K562 (cell line): ENCODE data around the gene NTSR1. TPM values are rescaled to one million over a fixed set of nuclear protein-coding genes. Genes with fewer than 3 reads are reported as not detected.

Source experiments
- ATAC-seq: fragments of 200-7000 bp; cut with Tn5 transposase; 3 replicates; pipeline ENCODE4 v1.9.1; 2020; ENCODE audit warnings: moderate library complexity
- BruUV-seq: library from RNA; stranded (reverse); fragments of 400-500 nt; replicated peaks from 2 replicates; lab custom pipeline; 2021; lab: Mats Ljungman, UMichigan
- CTCF ChIA-PET: fragments of 300-600 bp; formaldehyde crosslinking; extraction: SDS; loops from one replicate; lab custom pipeline; 2021; ENCODE audit warnings: low intra/inter-chr PET ratio; lab: Yijun Ruan, JAX
- POLR2A ChIA-PET: fragments of 300-600, 350-650 bp; sonication (Branson Sonifier 250); formaldehyde crosslinking; extraction: SDS; loops from one replicate; lab custom pipeline; 2021; ENCODE audit warnings: antibody characterized with exemption, inconsistent platforms; lab: Yijun Ruan, JAX
- DNase-seq, 4 experiments: peaks; one replicate each; pipeline versions ENCODE4 v3.0.0 to v3.0.0-alpha.2; 2011 to 2018; ENCODE audit warnings: low spot score in 3 of 4, mixed read lengths in 3 of 4; ENCODE audit errors: extremely low read depth in 1 of 4
- FAIRE-seq: peaks from 2 replicates; lab custom pipeline; 2011; peaks lifted over from hg19 to GRCh38; lab: Jason Lieb, UNC
- H2AFZ ChIP-seq: 2 replicates; pipeline ENCODE4 v1.6.0; 2011; ENCODE audit warnings: low read depth, low read length, control low read depth, inconsistent platforms
- H3K27ac ChIP-seq: fragments of 200-600 bp; 3 replicates; pipeline ENCODE4 v1.8.0; 2011; ENCODE audit warnings: low read depth, mild to moderate bottlenecking, control low read depth, inconsistent platforms, low read length, moderate library complexity, mixed read lengths; ENCODE audit errors: extremely low read depth
- H3K27me3 ChIP-seq, 2 experiments: fragments of 300-600 bp in 1 of 2; 2 replicates in 1 of 2; 3 replicates in 1 of 2; pipeline versions ENCODE4 v1.6.0 to v1.8.0; 2011; ENCODE audit warnings: inconsistent platforms in 2 of 2, low read length in 2 of 2, mild to moderate bottlenecking in 1 of 2, mixed read lengths in 1 of 2, moderate library complexity in 1 of 2; ENCODE audit not compliant: control insufficient read depth in 2 of 2, insufficient read depth in 2 of 2
- H3K36me3 ChIP-seq: fragments of 300-600 bp; 3 replicates; pipeline ENCODE4 v1.8.0; 2011; ENCODE audit warnings: mild to moderate bottlenecking, low read length, inconsistent platforms; ENCODE audit not compliant: control insufficient read depth, insufficient read depth
- H3K4me1 ChIP-seq, 2 experiments: fragments of 200-600 bp in 1 of 2; replicated peaks in 1 of 2; 2 replicates in 1 of 2; 3 replicates in 1 of 2; pipeline versions ENCODE4 v1.5.1 to v1.8.0; 2011; ENCODE audit warnings: inconsistent platforms in 2 of 2, low read length in 2 of 2, mild to moderate bottlenecking in 1 of 2, mixed read lengths in 1 of 2, moderate library complexity in 1 of 2; ENCODE audit not compliant: control insufficient read depth in 2 of 2, insufficient read depth in 2 of 2
- H3K4me2 ChIP-seq: 2 replicates; pipeline ENCODE4 v1.6.1; 2011; ENCODE audit warnings: low read length, control low read depth, inconsistent platforms, mixed read lengths; ENCODE audit not compliant: insufficient read depth
- H3K4me3 ChIP-seq: fragments of 200-600 bp; sonication (generic), shearing (Covaris generic); 2 replicates; pipeline ENCODE4 v1.5.1; 2016; ENCODE audit warnings: control low read depth, inconsistent platforms
- H3K79me2 ChIP-seq: fragments of 200-600 bp; 3 replicates; pipeline ENCODE4 v1.8.0; 2011; ENCODE audit warnings: low read length, inconsistent platforms; ENCODE audit not compliant: control insufficient read depth, insufficient read depth
- H3K9ac ChIP-seq, 2 experiments: 2 replicates each; pipeline versions ENCODE4 v1.6.0 to v1.6.1; 2011; ENCODE audit warnings: low read depth in 2 of 2, low read length in 2 of 2, control low read depth in 1 of 2, inconsistent platforms in 1 of 2, mild to moderate bottlenecking in 1 of 2, mixed read lengths in 1 of 2; ENCODE audit not compliant: insufficient read depth in 1 of 2
- H3K9me1 ChIP-seq: one replicate; pipeline ENCODE4 v1.6.0; 2011; ENCODE audit warnings: inconsistent platforms, mild to moderate bottlenecking, low read length, moderate library complexity; ENCODE audit not compliant: control insufficient read depth, insufficient read depth
- H3K9me3 ChIP-seq: replicated peaks from 2 replicates; pipeline ENCODE4 v1.5.1; 2011; ENCODE audit warnings: low read depth, low read length, inconsistent platforms; ENCODE audit not compliant: control insufficient read depth, insufficient read depth
- H4K20me1 ChIP-seq: replicated peaks from 2 replicates; pipeline ENCODE4 v1.6.1; 2011; ENCODE audit warnings: low read length, inconsistent platforms, mixed read lengths; ENCODE audit not compliant: control insufficient read depth, insufficient read depth
- FOXK2 ChIP-seq, 2 experiments: fragments of 450-650 bp; IDR thresholded peaks in 1 of 2; conservative IDR thresholded peaks in 1 of 2; 2 replicates each; pipeline ENCODE4 v1.6.1; 2016; ENCODE audit warnings: low read depth in 2 of 2, mild to moderate bottlenecking in 1 of 2
- GTF2E2 ChIP-seq: fragments of 200-800 bp; sonication (Bioruptor generic); IDR thresholded peaks from 2 replicates; pipeline ENCODE4 v1.6.1; 2016; ENCODE audit warnings: missing genetic modification characterization, missing compliant biosample characterization
- HEY1 ChIP-seq: fragments of 250-450 bp; sonication (Bioruptor Pico); IDR thresholded peaks from 2 replicates; pipeline ENCODE4 v1.5.0; 2020; ENCODE audit warnings: mild to moderate bottlenecking, moderate library complexity, borderline replicate concordance
- KLF1 ChIP-seq: fragments of 450-650 bp; IDR thresholded peaks from 2 replicates; pipeline ENCODE4 v1.6.1; 2016; ENCODE audit warnings: missing genetic modification characterization, missing compliant biosample characterization
- NUFIP1 ChIP-seq: fragments of 450-650 bp; IDR thresholded peaks from 2 replicates; pipeline ENCODE4 v1.6.1; 2018; ENCODE audit not compliant: partially characterized antibody
- PHF21A ChIP-seq: fragments of 450-650 bp; IDR thresholded peaks from 2 replicates; pipeline ENCODE4 v1.6.1; 2017; ENCODE audit warnings: low read depth, borderline replicate concordance
- SP2 ChIP-seq: IDR thresholded peaks from 2 replicates; pipeline ENCODE4 v1.6.1; 2011; ENCODE audit warnings: mild to moderate bottlenecking, low read depth, low read length, moderate library complexity; ENCODE audit not compliant: poor library complexity, severe bottlenecking; ENCODE audit errors: extremely low read depth
- TOE1 ChIP-seq, 2 experiments: fragments of 450-650 bp in 1 of 2; sonication (generic) in 1 of 2; formaldehyde crosslinking in 1 of 2; IDR thresholded peaks; 2 replicates each; pipeline versions ENCODE4 v1.7.1 to v1.8.0; 2016 to 2022; ENCODE audit warnings: borderline replicate concordance in 2 of 2, mild to moderate bottlenecking in 2 of 2, antibody characterized with exemption in 1 of 2, inconsistent platforms in 1 of 2, low read depth in 1 of 2, missing genetic modification reagents in 1 of 2, moderate library complexity in 1 of 2
- ZBTB1 ChIP-seq: sonication (generic); formaldehyde crosslinking; IDR thresholded peaks from 2 replicates; pipeline ENCODE4 v1.8.1; 2023; ENCODE audit warnings: missing genetic modification reagents, low read depth, mild to moderate bottlenecking, borderline replicate concordance
- ZNF507 ChIP-seq: conservative IDR thresholded peaks from 2 replicates; pipeline ENCODE4 v1.6.1; 2017; ENCODE audit warnings: missing genetic modification characterization, missing compliant biosample characterization
- WGBS: fragments of 100-300 bp; shearing (Covaris generic); methylation state at CpG from one replicate; pipeline ENCODE4 v1.1.6; 2016; ENCODE audit warnings: low coverage, mixed read lengths; ENCODE audit not compliant: insufficient coverage; ENCODE audit errors: missing lambda C conversion rate; 5-methylcytosine and 5-hydroxymethylcytosine counted together
- in situ Hi-C: fragments of 300-500 bp; cut with MboI; formaldehyde crosslinking; loops from 4 replicates; pipeline ENCODE4 v1.15.0; 2018; ENCODE audit warnings: inconsistent platforms, mixed read lengths
- intact Hi-C: fragments of 100-400 bp; cut with micrococcal nuclease; formaldehyde crosslinking; loops from 2 replicates; pipeline ENCODE4 v1.14.2; 2022
- polyA plus RNA-seq, 8 experiments: library from polyadenylated mRNA; depleted of rRNA in 4 of 8; stranded (reverse) in 5 of 8; unstranded in 3 of 8; fragments of >200 nt; fragmentation: Nextera tagmentation in 2 of 8; fragmentation: Illumina TruSeq in 1 of 8; extraction: Ambion mirVana in 2 of 8; extraction: Trizol in 1 of 8; gene quantifications; 2 replicates each; pipeline versions ENCODE4 v1.2.1 to v1.2.3, GENCODE V29; 2011 to 2014; ENCODE audit warnings: inconsistent platforms in 1 of 8, missing spikeins in 1 of 8
- total RNA-seq, 7 experiments: library from RNA; depleted of rRNA in 6 of 7; stranded (reverse); fragments of >200 nt in 6 of 7; fragmentation: Illumina TruSeq in 2 of 7; extraction: Trizol in 2 of 7; gene quantifications; 2 replicates each; pipeline versions ENCODE4 v1.2.1 to v1.2.3, GENCODE V29; 2011 to 2021; ENCODE audit warnings: low replicate concordance in 1 of 7
- TF ChIP-seq, protein P1 (sequence below): sonication (generic); formaldehyde crosslinking; IDR thresholded peaks from 2 replicates; pipeline ENCODE4 v1.8.0; 2022; ENCODE audit warnings: mild to moderate bottlenecking, missing genetic modification reagents

Gene NTSR1
- total and polyA plus RNA-seq, 9 of the 15 experiments (the other 6 are each of a cell fraction or from before 2014, with no cell fraction given), result 0.04 to 0.40 (median 0.13) TPM; not detected in 3

- BruUV-seq, result no TSS peak
- peaks cover 3% of the 10 kb centered on the region for H4K20me1 ChIP-seq
- FAIRE-seq, result no peak
- ChIA-PET POLR2A (interaction anchor here (0.6 kb wide), 2 partner anchors 10 to 689 kb away, joined by 3 read pairs; no protein-coding TSS in a partner anchor), CTCF (no interaction called here)
- H2AFZ ChIP-seq, result no peak overlapping the region
- H3K36me3 ChIP-seq, result no peaks in the 10 kb centered on the region
- intact Hi-C loops (no loop called here), in situ Hi-C loops (no loop called here)
- no peak for ATAC-seq
- peaks cover 13 to 24% of the 10 kb centered on the region in 2 experiments; a peak in 4 of 5 replicates for H3K27me3 ChIP-seq
- no peaks in the 10 kb centered on the region for H3K79me2 ChIP-seq
- peaks cover 3% of the 10 kb centered on the region for H3K9me1 ChIP-seq
- no peak overlapping the region for H3K9ac ChIP-seq
- H3K4me3 ChIP-seq, result no peak overlapping the region
- H3K4me2 ChIP-seq, result no peak overlapping the region
- DNase-seq, result no peak
- 76% methylated on average over 7 of the region's 11 CpGs for WGBS
- no peaks in the 10 kb centered on the region for H3K9me3 ChIP-seq
- peaks cover 6 to 36% of the 10 kb centered on the region in 2 experiments; a peak in 4 of 5 replicates for H3K4me1 ChIP-seq
- H3K27ac ChIP-seq, result no peak overlapping the region
- no peak for TF ChIP-seq SP2
- no peak for TF ChIP-seq TOE1 (IDR thresholded peaks at IDR 0.05; ENCODE audit: borderline replicate concordance)
- TF ChIP-seq TOE1 (CRISPR knock-in tag; IDR thresholded peaks at IDR 0.05; ENCODE audit: borderline replicate concordance, low read depth), result no peak
- TF ChIP-seq ZNF507 (tag), result no peak
- no peak for TF ChIP-seq NUFIP1
- TF ChIP-seq, protein P1, sequence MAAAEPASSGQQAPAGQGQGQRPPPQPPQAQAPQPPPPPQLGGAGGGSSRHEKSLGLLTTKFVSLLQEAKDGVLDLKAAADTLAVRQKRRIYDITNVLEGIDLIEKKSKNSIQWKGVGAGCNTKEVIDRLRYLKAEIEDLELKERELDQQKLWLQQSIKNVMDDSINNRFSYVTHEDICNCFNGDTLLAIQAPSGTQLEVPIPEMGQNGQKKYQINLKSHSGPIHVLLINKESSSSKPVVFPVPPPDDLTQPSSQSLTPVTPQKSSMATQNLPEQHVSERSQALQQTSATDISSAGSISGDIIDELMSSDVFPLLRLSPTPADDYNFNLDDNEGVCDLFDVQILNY (CRISPR knock-in tag), result no peak
- no peak for TF ChIP-seq KLF1 (tag)
- no peak for TF ChIP-seq GTF2E2 (tag)
- TF ChIP-seq PHF21A, result no peak
- no peak for TF ChIP-seq ZBTB1
- TF ChIP-seq FOXK2 (conservative IDR thresholded peaks at IDR 0.05 in 1 of 2, IDR thresholded peaks at IDR 0.05 in 1 of 2; ENCODE audit: low read depth in 2 of 2), result no peak
- TF ChIP-seq HEY1 (CRISPR knock-in tag), result no peak
Measured at GRCh38 chr20:62753626-62754025, 45.0 kb downstream of the NTSR1 start.
